ENCODE results near the gene TMEM88. TPM values are rescaled to one million over a fixed set of nuclear protein-coding genes. Genes with fewer than 3 reads are reported as not detected.

The TMEM88 gene
- total and polyA plus RNA-seq, 2 of the 8 experiments (the other 6 are each of a cell fraction or from before 2014, with no cell fraction given): 0.69 to 8.8 TPM

DNA sequence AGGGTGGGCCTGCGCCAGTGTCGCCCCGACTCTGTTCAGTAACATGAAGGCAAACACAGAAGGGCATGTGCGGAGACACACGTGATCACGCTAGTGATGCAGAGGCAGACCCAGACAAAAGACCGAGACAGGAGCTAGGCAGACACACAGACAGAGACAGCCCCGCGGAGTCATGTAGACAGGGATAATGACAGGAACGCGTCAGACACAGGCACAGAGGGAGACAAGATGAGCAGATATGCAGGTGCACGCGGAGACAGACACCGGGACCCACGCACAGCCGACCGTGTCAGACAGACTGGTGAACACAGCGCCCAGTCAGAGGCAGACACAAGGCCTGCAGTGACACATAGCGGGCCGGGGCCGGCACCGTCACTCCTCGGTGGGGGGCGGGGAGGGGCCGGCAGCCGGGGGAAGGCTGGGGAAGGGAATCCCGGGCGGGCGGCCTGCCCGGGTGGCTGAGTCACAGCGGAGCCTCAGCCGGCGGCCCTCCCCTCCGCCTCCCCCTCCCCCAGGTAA lies 13.4 kb upstream of the TMEM88 start (continued):
- TF ChIP-seq RAD21 (IDR thresholded peaks at IDR 0.05 in 1 of 2, conservative IDR thresholded peaks at IDR 0.05 in 1 of 2; ENCODE audit: low read depth in 2 of 2, low read length in 2 of 2) (0 out of 4 replicates have a peak, but pooled peaks of 1 of the 2 experiments have one; percentile 0), TBP (IDR thresholded peaks at IDR 0.05; ENCODE audit: low read depth, low read length) (no peak), SP4 (IDR thresholded peaks at IDR 0.05; ENCODE audit: low read length) (no peak), BCL11A (IDR thresholded peaks at IDR 0.05; ENCODE audit: low read depth in 2 of 2, low read length in 2 of 2) (no peak), KDM1A (IDR thresholded peaks at IDR 0.05; ENCODE audit: borderline replicate concordance, low read length) (no peak), SP2 (IDR thresholded peaks at IDR 0.05; ENCODE audit: low read length) (no peak), JUND (IDR thresholded peaks at IDR 0.05; ENCODE audit: low read length) (no peak), KDM4A (IDR thresholded peaks at IDR 0.05; ENCODE audit: low read depth, low read length, severe bottlenecking) (no peak), EZH2 (IDR thresholded peaks at IDR 0.05; ENCODE audit: low read depth, low read length, severe bottlenecking) (peak; percentile 13), JUN (IDR thresholded peaks at IDR 0.05; ENCODE audit: low read depth, low read length) (no peak), SIN3A (conservative IDR thresholded peaks at IDR 0.05 in 1 of 2, IDR thresholded peaks at IDR 0.05 in 1 of 2; ENCODE audit: low read depth in 1 of 2, low read length in 2 of 2) (peak; percentile 31 to 35; a peak in 1 of 4 replicates), EP300 (IDR thresholded peaks at IDR 0.05; ENCODE audit: borderline replicate concordance in 1 of 2, low read depth in 2 of 2, low read length in 2 of 2) (no peak), NANOG (IDR thresholded peaks at IDR 0.05; ENCODE audit: insufficient read depth, low read depth, low read length, poor library complexity, severe bottlenecking) (no peak), MAFK (IDR thresholded peaks at IDR 0.05; ENCODE audit: low read depth, low read length) (no peak), RBBP5 (IDR thresholded peaks at IDR 0.05; ENCODE audit: borderline replicate concordance, low read depth, low read length) (no peak), BRCA1 (IDR thresholded peaks at IDR 0.05; ENCODE audit: low read depth, low read length) (no peak)
- TF ChIP-seq, protein P1, sequence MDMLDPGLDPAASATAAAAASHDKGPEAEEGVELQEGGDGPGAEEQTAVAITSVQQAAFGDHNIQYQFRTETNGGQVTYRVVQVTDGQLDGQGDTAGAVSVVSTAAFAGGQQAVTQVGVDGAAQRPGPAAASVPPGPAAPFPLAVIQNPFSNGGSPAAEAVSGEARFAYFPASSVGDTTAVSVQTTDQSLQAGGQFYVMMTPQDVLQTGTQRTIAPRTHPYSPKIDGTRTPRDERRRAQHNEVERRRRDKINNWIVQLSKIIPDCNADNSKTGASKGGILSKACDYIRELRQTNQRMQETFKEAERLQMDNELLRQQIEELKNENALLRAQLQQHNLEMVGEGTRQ (IDR thresholded peaks at IDR 0.05; ENCODE audit: low read length): 0 out of 2 replicates have a peak, but pooled peaks have one; percentile 25
